OCI-LY3 (cell line): Measurements from ENCODE around the gene GPR132.

Source experiments
- EZH2phosphoT487 ChIP-seq: fragments of 200-600 bp; shearing (Covaris generic); IDR thresholded peaks from 2 replicates; pipeline ENCODE4 v1.6.1; 2018; ENCODE audit warnings: antibody characterized with exemption, mixed run types, low read depth
- TF ChIP-seq, protein P1 (sequence below): fragments of 200-600, 300-600 bp; sonication (generic); IDR thresholded peaks from 2 replicates; pipeline ENCODE4 v1.5.1; 2014; ENCODE audit warnings: antibody characterized with exemption, low read length, low read depth

DNA sequence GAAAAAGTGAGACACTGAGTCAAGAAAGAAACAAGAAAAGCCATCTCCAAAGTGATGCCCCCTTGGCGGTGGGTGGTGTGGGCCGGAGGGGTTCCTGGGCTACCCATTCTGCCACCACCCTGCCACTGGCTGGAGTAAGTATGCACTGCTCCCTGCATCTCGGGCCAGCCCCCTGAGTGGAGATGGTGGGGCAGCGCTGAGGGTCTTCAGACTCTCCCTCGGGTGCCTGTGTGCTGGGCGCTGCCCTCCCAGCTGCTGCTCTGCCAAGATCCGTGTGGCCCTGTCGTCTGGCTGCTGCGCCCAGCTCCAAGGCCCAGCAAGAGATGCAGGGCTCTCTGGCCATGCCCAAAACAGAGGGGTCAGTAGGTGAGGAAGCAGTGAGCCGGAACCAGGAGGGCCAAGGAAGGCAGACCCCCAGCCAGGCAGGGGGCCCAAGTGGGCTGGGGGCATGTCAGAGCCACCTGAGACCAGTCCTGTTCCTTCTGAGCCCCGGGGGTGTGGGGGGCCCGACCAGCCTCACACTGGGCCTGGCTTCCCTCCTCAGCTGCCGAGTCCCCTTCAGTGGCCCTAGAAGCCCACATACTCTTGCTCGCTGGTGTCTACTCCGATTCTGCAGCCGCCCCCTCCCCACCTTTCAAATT lies 5.2 kb downstream of the GPR132 start:
- TF ChIP-seq, protein P1, sequence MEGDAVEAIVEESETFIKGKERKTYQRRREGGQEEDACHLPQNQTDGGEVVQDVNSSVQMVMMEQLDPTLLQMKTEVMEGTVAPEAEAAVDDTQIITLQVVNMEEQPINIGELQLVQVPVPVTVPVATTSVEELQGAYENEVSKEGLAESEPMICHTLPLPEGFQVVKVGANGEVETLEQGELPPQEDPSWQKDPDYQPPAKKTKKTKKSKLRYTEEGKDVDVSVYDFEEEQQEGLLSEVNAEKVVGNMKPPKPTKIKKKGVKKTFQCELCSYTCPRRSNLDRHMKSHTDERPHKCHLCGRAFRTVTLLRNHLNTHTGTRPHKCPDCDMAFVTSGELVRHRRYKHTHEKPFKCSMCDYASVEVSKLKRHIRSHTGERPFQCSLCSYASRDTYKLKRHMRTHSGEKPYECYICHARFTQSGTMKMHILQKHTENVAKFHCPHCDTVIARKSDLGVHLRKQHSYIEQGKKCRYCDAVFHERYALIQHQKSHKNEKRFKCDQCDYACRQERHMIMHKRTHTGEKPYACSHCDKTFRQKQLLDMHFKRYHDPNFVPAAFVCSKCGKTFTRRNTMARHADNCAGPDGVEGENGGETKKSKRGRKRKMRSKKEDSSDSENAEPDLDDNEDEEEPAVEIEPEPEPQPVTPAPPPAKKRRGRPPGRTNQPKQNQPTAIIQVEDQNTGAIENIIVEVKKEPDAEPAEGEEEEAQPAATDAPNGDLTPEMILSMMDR, result no peak
- TF ChIP-seq EZH2phosphoT487, result no peak
